GM12878 (cell line): ENCODE data around the gene BMAL1.

Experiments used
- ATF3 ChIP-seq: IDR thresholded peaks from 2 replicates; pipeline ENCODE4 v1.6.1; 2011; ENCODE audit warnings: low read depth, mild to moderate bottlenecking, low read length, moderate library complexity, borderline replicate concordance; ENCODE audit errors: extremely low read depth
- ETV6 ChIP-seq, 2 experiments: fragments of 450-650 bp in 1 of 2; IDR thresholded peaks in 1 of 2; conservative IDR thresholded peaks in 1 of 2; 2 replicates each; pipeline ENCODE4 v1.6.1; 2014; ENCODE audit warnings: antibody characterized with exemption in 1 of 2, borderline replicate concordance in 1 of 2, low read depth in 1 of 2, mild to moderate bottlenecking in 1 of 2, moderate library complexity in 1 of 2
- EZH2 ChIP-seq: IDR thresholded peaks from 2 replicates; pipeline ENCODE4 v1.6.1; 2012; ENCODE audit warnings: low read depth, mild to moderate bottlenecking, control low read depth, inconsistent platforms, low read length, borderline replicate concordance; ENCODE audit not compliant: control insufficient read depth
- MXI1 ChIP-seq: fragments of 150-350 bp; IDR thresholded peaks from 2 replicates; pipeline ENCODE4 v1.6.1; 2011; ENCODE audit warnings: low read depth, mild to moderate bottlenecking, inconsistent platforms, low read length, improper control_type of control experiment
- TAF1 ChIP-seq: IDR thresholded peaks from 2 replicates; pipeline ENCODE4 v1.6.1; 2011; ENCODE audit warnings: mild to moderate bottlenecking, low read depth, low read length, borderline replicate concordance
- YY1 ChIP-seq: IDR thresholded peaks from 2 replicates; pipeline ENCODE4 v1.6.1; 2011; ENCODE audit warnings: low read depth, mild to moderate bottlenecking, low read length

GRCh38 chr11:13302420-13302958 lies 24.9 kb downstream of the BMAL1 start:
- TF ChIP-seq EZH2 (no peak), ATF3 (no peak), YY1 (no peak), TAF1 (no peak), MXI1 (no peak), ETV6 (conservative IDR thresholded peaks at IDR 0.05 in 1 of 2, IDR thresholded peaks at IDR 0.05 in 1 of 2; ENCODE audit: borderline replicate concordance in 1 of 2, low read depth in 1 of 2) (no peak)
